HepG2 (cell line): ENCODE data around the gene PCBD1. TPM values are rescaled to one million over a fixed set of nuclear protein-coding genes. Genes with fewer than 3 reads are reported as not detected.

ENCODE experiments used
- BHLHE40 ChIP-seq: IDR thresholded peaks from 2 replicates; pipeline ENCODE4 v1.6.1; 2011; ENCODE audit warnings: low read length, improper control_type of control experiment
- CBX2 ChIP-seq, 2 experiments: fragments of 200-600 bp in 1 of 2; sonication (generic); formaldehyde crosslinking in 1 of 2; IDR thresholded peaks; 2 replicates each; pipeline versions ENCODE4 v1.7.0 to v1.8.1; 2018 to 2022; ENCODE audit warnings: low read depth in 2 of 2, low read length in 1 of 2, mild to moderate bottlenecking in 1 of 2, missing genetic modification reagents in 1 of 2
- DMAP1 ChIP-seq: IDR thresholded peaks from 2 replicates; pipeline ENCODE4 v1.6.1; 2016
- ESRRA ChIP-seq: sonication (generic); formaldehyde crosslinking; IDR thresholded peaks from 2 replicates; pipeline ENCODE4 v1.5.1; 2020; ENCODE audit warnings: mild to moderate bottlenecking, low read depth, missing genetic modification reagents
- HNF4A ChIP-seq: sonication (generic); formaldehyde crosslinking; IDR thresholded peaks from 2 replicates; pipeline ENCODE4 v1.4.0; 2020; ENCODE audit warnings: missing genetic modification reagents
- MTF2 ChIP-seq: sonication (generic); formaldehyde crosslinking; IDR thresholded peaks from 2 replicates; pipeline ENCODE4 v1.5.0; 2020; ENCODE audit warnings: missing genetic modification reagents, borderline replicate concordance
- NFE2 ChIP-seq: sonication (generic); formaldehyde crosslinking; IDR thresholded peaks from 2 replicates; pipeline ENCODE4 v1.4.0; 2020; ENCODE audit warnings: missing genetic modification reagents
- NR2C2 ChIP-seq: sonication (generic); formaldehyde crosslinking; IDR thresholded peaks from 2 replicates; pipeline ENCODE4 v1.4.0; 2020; ENCODE audit warnings: missing genetic modification reagents, mild to moderate bottlenecking, moderate library complexity, borderline replicate concordance
- POLR2G ChIP-seq: fragments of 200-400 bp; formaldehyde crosslinking; IDR thresholded peaks from 2 replicates; pipeline ENCODE4 v1.6.1; 2018; ENCODE audit warnings: mild to moderate bottlenecking, low read depth, low read length, moderate library complexity
- SMARCE1 ChIP-seq: fragments of 450-650 bp; IDR thresholded peaks from 2 replicates; pipeline ENCODE4 v1.6.1; 2017; ENCODE audit warnings: borderline replicate concordance
- SOX5 ChIP-seq: IDR thresholded peaks from 2 replicates; pipeline ENCODE4 v1.6.1; 2016; ENCODE audit warnings: borderline replicate concordance
- ZBTB38 ChIP-seq: sonication (generic); formaldehyde crosslinking; IDR thresholded peaks from 2 replicates; pipeline ENCODE4 v1.5.1; 2020; ENCODE audit warnings: mild to moderate bottlenecking, missing genetic modification reagents
- ZFX ChIP-seq: sonication (generic); formaldehyde crosslinking; IDR thresholded peaks from 2 replicates; pipeline ENCODE4 v1.4.0; 2020; ENCODE audit warnings: mild to moderate bottlenecking, low read depth, missing genetic modification reagents, moderate library complexity
- ZNF335 ChIP-seq: sonication (generic); formaldehyde crosslinking; IDR thresholded peaks from 2 replicates; pipeline ENCODE4 v1.4.0; 2020; ENCODE audit warnings: missing genetic modification reagents
- polyA plus RNA-seq, 8 experiments: library from polyadenylated mRNA; depleted of rRNA in 3 of 8; stranded (reverse) in 7 of 8; unstranded in 1 of 8; fragments of >200 nt; fragmentation: Illumina TruSeq in 4 of 8; extraction: Trizol in 4 of 8; gene quantifications; 2 replicates each; pipeline versions ENCODE4 v1.2.1 to v1.2.3, GENCODE V29; 2011 to 2016; ENCODE audit warnings: low read depth in 4 of 8, missing spikeins in 1 of 8, mixed read lengths in 1 of 8; ENCODE audit not compliant: insufficient read depth in 1 of 8
- total RNA-seq, 5 experiments: library from RNA; depleted of rRNA; stranded (reverse); fragments of >200 nt; fragmentation: Illumina TruSeq; extraction: Trizol; gene quantifications; 2 replicates each; pipeline ENCODE4 v1.2.3, GENCODE V29; 2016; ENCODE audit warnings: low read depth in 1 of 5
- TF ChIP-seq, protein P1 (sequence below): sonication (generic); formaldehyde crosslinking; IDR thresholded peaks from 2 replicates; pipeline ENCODE4 v1.4.0; 2020; ENCODE audit warnings: mild to moderate bottlenecking, missing genetic modification reagents, borderline replicate concordance
- TF ChIP-seq, protein P2 (sequence below): sonication (generic); formaldehyde crosslinking; IDR thresholded peaks from 2 replicates; pipeline ENCODE4 v1.4.0; 2020; ENCODE audit warnings: missing genetic modification reagents
- TF ChIP-seq, protein P3 (sequence below), 2 experiments: sonication (generic) in 1 of 2; formaldehyde crosslinking in 1 of 2; IDR thresholded peaks; 2 replicates each; pipeline versions ENCODE4 v1.4.0 to v1.6.1; 2018 to 2020; ENCODE audit warnings: missing genetic modification reagents in 2 of 2, borderline replicate concordance in 1 of 2, low read depth in 1 of 2, mild to moderate bottlenecking in 1 of 2, missing biosample characterization in 1 of 2

Gene PCBD1
- total and polyA plus RNA-seq, 2 of the 13 experiments (the other 11 are each of a cell fraction or from before 2014, with no cell fraction given) = 95.3 to 168 TPM

DNA sequence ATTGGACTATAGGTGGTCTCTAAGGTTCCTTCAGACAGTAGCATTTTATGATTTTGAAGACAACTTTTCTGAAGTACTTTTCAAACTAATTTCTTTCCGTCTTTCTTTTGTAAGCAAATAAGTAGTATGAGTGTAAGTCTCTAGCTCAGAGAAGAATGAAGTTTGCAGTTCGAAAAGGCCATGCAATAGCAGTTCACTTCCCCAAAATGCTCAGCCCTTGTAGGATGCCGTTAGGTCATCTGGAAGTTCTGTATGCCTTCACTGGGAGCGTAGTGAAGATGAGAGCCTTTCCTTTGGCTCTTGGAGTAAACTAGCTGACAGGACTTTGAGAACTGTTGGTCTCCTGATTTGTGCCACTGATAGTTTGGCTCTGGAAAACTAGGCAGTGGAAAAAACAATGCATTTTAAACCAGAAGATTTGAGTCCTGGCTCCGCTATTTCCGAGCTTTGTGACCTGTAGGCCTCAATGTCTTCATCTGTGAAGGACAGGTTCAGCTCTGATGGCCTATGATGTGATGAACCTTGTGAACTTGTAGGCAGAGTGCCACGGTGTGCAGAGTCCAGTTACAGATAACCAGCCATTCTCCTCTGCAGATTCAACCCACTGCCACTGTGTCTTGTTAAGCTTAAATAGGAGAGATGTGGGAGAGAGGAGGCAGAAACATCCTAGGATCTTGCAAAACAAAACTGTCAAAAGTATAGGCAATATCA is 53.8 kb downstream of the PCBD1 start (continued):
- TF ChIP-seq, protein P1, sequence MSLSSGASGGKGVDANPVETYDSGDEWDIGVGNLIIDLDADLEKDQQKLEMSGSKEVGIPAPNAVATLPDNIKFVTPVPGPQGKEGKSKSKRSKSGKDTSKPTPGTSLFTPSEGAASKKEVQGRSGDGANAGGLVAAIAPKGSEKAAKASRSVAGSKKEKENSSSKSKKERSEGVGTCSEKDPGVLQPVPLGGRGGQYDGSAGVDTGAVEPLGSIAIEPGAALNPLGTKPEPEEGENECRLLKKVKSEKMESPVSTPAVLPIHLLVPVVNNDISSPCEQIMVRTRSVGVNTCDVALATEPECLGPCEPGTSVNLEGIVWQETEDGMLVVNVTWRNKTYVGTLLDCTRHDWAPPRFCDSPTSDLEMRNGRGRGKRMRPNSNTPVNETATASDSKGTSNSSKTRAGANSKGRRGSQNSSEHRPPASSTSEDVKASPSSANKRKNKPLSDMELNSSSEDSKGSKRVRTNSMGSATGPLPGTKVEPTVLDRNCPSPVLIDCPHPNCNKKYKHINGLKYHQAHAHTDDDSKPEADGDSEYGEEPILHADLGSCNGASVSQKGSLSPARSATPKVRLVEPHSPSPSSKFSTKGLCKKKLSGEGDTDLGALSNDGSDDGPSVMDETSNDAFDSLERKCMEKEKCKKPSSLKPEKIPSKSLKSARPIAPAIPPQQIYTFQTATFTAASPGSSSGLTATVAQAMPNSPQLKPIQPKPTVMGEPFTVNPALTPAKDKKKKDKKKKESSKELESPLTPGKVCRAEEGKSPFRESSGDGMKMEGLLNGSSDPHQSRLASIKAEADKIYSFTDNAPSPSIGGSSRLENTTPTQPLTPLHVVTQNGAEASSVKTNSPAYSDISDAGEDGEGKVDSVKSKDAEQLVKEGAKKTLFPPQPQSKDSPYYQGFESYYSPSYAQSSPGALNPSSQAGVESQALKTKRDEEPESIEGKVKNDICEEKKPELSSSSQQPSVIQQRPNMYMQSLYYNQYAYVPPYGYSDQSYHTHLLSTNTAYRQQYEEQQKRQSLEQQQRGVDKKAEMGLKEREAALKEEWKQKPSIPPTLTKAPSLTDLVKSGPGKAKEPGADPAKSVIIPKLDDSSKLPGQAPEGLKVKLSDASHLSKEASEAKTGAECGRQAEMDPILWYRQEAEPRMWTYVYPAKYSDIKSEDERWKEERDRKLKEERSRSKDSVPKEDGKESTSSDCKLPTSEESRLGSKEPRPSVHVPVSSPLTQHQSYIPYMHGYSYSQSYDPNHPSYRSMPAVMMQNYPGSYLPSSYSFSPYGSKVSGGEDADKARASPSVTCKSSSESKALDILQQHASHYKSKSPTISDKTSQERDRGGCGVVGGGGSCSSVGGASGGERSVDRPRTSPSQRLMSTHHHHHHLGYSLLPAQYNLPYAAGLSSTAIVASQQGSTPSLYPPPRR (CRISPR knock-in tag) = no peak
- TF ChIP-seq POLR2G (no peak), HNF4A (CRISPR knock-in tag) (peak; percentile 93), NFE2 (CRISPR knock-in tag) (no peak), ESRRA (CRISPR knock-in tag) (peak; percentile 36; the same call in 1 of the 2 replicates), BHLHE40 (no peak), ZFX (CRISPR knock-in tag) (peak; percentile 70), ZBTB38 (CRISPR knock-in tag) (no peak), DMAP1 (CRISPR knock-in tag) (no peak), MTF2 (CRISPR knock-in tag) (no peak), NR2C2 (CRISPR knock-in tag) (0 out of 2 replicates have a peak, but pooled peaks have one; percentile 18), ZNF335 (CRISPR knock-in tag) (no peak), SMARCE1 (no peak), CBX2 (IDR thresholded peaks at IDR 0.05; ENCODE audit: low read depth, low read length) (no peak), CBX2 (CRISPR knock-in tag; IDR thresholded peaks at IDR 0.05; ENCODE audit: low read depth) (no peak), SOX5 (CRISPR knock-in tag) (peak; percentile 34; the same call in 1 of the 2 replicates)
- TF ChIP-seq, protein P2, sequence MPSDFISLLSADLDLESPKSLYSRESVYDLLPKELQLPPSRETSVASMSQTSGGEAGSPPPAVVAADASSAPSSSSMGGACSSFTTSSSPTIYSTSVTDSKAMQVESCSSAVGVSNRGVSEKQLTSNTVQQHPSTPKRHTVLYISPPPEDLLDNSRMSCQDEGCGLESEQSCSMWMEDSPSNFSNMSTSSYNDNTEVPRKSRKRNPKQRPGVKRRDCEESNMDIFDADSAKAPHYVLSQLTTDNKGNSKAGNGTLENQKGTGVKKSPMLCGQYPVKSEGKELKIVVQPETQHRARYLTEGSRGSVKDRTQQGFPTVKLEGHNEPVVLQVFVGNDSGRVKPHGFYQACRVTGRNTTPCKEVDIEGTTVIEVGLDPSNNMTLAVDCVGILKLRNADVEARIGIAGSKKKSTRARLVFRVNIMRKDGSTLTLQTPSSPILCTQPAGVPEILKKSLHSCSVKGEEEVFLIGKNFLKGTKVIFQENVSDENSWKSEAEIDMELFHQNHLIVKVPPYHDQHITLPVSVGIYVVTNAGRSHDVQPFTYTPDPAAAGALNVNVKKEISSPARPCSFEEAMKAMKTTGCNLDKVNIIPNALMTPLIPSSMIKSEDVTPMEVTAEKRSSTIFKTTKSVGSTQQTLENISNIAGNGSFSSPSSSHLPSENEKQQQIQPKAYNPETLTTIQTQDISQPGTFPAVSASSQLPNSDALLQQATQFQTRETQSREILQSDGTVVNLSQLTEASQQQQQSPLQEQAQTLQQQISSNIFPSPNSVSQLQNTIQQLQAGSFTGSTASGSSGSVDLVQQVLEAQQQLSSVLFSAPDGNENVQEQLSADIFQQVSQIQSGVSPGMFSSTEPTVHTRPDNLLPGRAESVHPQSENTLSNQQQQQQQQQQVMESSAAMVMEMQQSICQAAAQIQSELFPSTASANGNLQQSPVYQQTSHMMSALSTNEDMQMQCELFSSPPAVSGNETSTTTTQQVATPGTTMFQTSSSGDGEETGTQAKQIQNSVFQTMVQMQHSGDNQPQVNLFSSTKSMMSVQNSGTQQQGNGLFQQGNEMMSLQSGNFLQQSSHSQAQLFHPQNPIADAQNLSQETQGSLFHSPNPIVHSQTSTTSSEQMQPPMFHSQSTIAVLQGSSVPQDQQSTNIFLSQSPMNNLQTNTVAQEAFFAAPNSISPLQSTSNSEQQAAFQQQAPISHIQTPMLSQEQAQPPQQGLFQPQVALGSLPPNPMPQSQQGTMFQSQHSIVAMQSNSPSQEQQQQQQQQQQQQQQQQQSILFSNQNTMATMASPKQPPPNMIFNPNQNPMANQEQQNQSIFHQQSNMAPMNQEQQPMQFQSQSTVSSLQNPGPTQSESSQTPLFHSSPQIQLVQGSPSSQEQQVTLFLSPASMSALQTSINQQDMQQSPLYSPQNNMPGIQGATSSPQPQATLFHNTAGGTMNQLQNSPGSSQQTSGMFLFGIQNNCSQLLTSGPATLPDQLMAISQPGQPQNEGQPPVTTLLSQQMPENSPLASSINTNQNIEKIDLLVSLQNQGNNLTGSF (CRISPR knock-in tag) = no peak
- TF ChIP-seq, protein P3, sequence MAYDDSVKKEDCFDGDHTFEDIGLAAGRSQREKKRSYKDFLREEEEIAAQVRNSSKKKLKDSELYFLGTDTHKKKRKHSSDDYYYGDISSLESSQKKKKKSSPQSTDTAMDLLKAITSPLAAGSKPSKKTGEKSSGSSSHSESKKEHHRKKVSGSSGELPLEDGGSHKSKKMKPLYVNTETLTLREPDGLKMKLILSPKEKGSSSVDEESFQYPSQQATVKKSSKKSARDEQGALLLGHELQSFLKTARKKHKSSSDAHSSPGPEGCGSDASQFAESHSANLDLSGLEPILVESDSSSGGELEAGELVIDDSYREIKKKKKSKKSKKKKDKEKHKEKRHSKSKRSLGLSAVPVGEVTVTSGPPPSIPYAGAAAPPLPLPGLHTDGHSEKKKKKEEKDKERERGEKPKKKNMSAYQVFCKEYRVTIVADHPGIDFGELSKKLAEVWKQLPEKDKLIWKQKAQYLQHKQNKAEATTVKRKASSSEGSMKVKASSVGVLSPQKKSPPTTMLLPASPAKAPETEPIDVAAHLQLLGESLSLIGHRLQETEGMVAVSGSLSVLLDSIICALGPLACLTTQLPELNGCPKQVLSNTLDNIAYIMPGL (CRISPR knock-in tag; IDR thresholded peaks at IDR 0.05; ENCODE audit: borderline replicate concordance in 1 of 2, low read depth in 1 of 2) = 0 out of 4 replicates have a peak, but pooled peaks of 1 of the 2 experiments have one; percentile 16
